Hepatocyte (in vitro differentiated cells): ENCODE results near the gene COL5A1. TPM values are rescaled to one million over a fixed set of nuclear protein-coding genes. Genes with fewer than 3 reads are reported as not detected.

Experiments used
- DNase-seq: peaks from one replicate; pipeline ENCODE4 v3.0.0-alpha.2; 2016; ENCODE audit warnings: low spot score
- H2AFZ ChIP-seq: fragments of 200-600 bp; sonication (generic); 2 replicates; pipeline ENCODE4 v1.6.0; 2016; ENCODE audit warnings: antibody characterized with exemption, mild to moderate bottlenecking
- H3K27ac ChIP-seq: fragments of 200-600 bp; sonication (generic); 2 replicates; pipeline ENCODE4 v1.5.1; 2016; ENCODE audit warnings: mild to moderate bottlenecking
- H3K27me3 ChIP-seq: fragments of 200-600 bp; sonication (generic); 2 replicates; pipeline ENCODE4 v1.6.1; 2016
- H3K36me3 ChIP-seq: fragments of 200-600 bp; sonication (generic); replicated peaks from 2 replicates; pipeline ENCODE4 v1.5.1; 2016; ENCODE audit warnings: low read depth; ENCODE audit not compliant: insufficient read depth
- H3K4me1 ChIP-seq: fragments of 200-600 bp; sonication (generic); 2 replicates; pipeline ENCODE4 v1.5.1; 2016; ENCODE audit warnings: mild to moderate bottlenecking, moderate library complexity; ENCODE audit not compliant: insufficient read depth
- H3K4me2 ChIP-seq: fragments of 200-600 bp; sonication (generic); 2 replicates; pipeline ENCODE4 v1.6.0; 2016
- H3K4me3 ChIP-seq: fragments of 200-600 bp; sonication (generic); 2 replicates; pipeline ENCODE4 v1.5.1; 2016; ENCODE audit warnings: mild to moderate bottlenecking
- H3K79me2 ChIP-seq: fragments of 200-600 bp; sonication (generic); 2 replicates; pipeline ENCODE4 v1.6.0; 2017; ENCODE audit warnings: mild to moderate bottlenecking
- H3K9me2 ChIP-seq: fragments of 200-600 bp; sonication (generic); replicated peaks from 2 replicates; pipeline ENCODE4 v1.6.0; 2017; ENCODE audit warnings: mild to moderate bottlenecking; ENCODE audit not compliant: insufficient read depth
- H3K9me3 ChIP-seq: fragments of 200-600 bp; sonication (generic); 2 replicates; pipeline ENCODE4 v1.5.1; 2016; ENCODE audit warnings: low read depth, mild to moderate bottlenecking
- H4K20me1 ChIP-seq: fragments of 200-600 bp; sonication (generic); 2 replicates; pipeline ENCODE4 v1.6.0; 2016; ENCODE audit warnings: mild to moderate bottlenecking; ENCODE audit not compliant: insufficient read depth, poor library complexity, severe bottlenecking
- EZH2 ChIP-seq: fragments of 200-600 bp; sonication (generic); IDR thresholded peaks from 2 replicates; pipeline ENCODE4 v1.6.1; 2016; ENCODE audit warnings: antibody characterized with exemption, mild to moderate bottlenecking, borderline replicate concordance
- EZH2phosphoT487 ChIP-seq: fragments of 200-600 bp; sonication (generic); IDR thresholded peaks from one replicate; pipeline ENCODE4 v1.6.1; 2018; ENCODE audit warnings: antibody characterized with exemption, mild to moderate bottlenecking, low read depth, moderate library complexity; ENCODE audit not compliant: unreplicated experiment, severe bottlenecking
- WGBS: methylation state at CpG from one replicate; pipeline ENCODE4 v1.1.6; 2016; ENCODE audit warnings: low lambda C conversion rate; ENCODE audit errors: missing lambda C conversion rate; 5-methylcytosine and 5-hydroxymethylcytosine counted together
- polyA plus RNA-seq: library from polyadenylated mRNA; unstranded; fragments of >200 nt; fragmentation: Nextera tagmentation; extraction: Ambion mirVana; gene quantifications from 2 replicates; pipeline ENCODE4 v1.2.1, GENCODE V29; 2016
- total RNA-seq: library from RNA; depleted of rRNA; stranded (reverse); fragments of >200 nt; gene quantifications from 2 replicates; pipeline ENCODE4 v1.2.3, GENCODE V29; 2014
- TF ChIP-seq, protein P1 (sequence below): fragments of 200-600 bp; sonication (generic); IDR thresholded peaks from 2 replicates; pipeline ENCODE4 v1.5.1; 2016; ENCODE audit warnings: antibody characterized with exemption, mild to moderate bottlenecking; ENCODE audit not compliant: poor library complexity

The COL5A1 gene
- total and polyA plus RNA-seq, 2 experiments from 2014 or later: 342 to 347 TPM

DNA sequence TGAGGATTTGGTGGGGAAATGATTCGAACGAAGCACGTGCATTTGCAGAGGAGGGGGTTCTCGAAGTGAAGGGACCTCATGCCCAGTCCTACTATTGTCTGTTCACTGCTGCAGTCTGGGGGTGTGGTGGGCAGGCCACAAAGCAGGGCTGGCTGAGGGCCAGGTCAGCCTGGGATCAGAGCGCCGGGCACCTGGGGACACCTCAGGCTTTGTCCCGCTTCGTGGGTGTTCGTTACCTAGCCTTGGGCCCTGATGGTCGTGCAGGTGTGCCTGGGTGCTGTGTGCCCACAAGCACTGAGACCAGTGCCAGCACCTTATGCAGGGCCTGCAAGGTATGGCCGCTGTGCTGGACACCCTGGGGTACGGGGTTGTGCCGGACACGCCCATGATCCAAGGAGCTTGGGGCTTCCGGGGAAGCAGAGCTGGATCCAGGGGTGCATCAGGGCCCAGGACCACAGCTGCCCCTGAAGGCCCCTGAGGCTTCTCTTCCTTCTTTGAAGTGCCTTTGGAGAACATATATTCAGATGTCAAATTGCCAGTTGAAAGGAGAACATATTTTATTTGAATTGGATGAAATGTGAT is 80.6 kb downstream of the COL5A1 start:
- H4K20me1 ChIP-seq: peaks cover 85% of the 10 kb centered on the region
- no peak overlapping the region for H2AFZ ChIP-seq
- TF ChIP-seq EZH2: no peak
- TF ChIP-seq EZH2phosphoT487: no peak
- TF ChIP-seq, protein P1, sequence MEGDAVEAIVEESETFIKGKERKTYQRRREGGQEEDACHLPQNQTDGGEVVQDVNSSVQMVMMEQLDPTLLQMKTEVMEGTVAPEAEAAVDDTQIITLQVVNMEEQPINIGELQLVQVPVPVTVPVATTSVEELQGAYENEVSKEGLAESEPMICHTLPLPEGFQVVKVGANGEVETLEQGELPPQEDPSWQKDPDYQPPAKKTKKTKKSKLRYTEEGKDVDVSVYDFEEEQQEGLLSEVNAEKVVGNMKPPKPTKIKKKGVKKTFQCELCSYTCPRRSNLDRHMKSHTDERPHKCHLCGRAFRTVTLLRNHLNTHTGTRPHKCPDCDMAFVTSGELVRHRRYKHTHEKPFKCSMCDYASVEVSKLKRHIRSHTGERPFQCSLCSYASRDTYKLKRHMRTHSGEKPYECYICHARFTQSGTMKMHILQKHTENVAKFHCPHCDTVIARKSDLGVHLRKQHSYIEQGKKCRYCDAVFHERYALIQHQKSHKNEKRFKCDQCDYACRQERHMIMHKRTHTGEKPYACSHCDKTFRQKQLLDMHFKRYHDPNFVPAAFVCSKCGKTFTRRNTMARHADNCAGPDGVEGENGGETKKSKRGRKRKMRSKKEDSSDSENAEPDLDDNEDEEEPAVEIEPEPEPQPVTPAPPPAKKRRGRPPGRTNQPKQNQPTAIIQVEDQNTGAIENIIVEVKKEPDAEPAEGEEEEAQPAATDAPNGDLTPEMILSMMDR: no peak
- H3K4me2 ChIP-seq: no peak overlapping the region
- H3K79me2 ChIP-seq: peaks cover 17% of the 10 kb centered on the region
- H3K36me3 ChIP-seq: no peaks in the 10 kb centered on the region
- H3K4me3 ChIP-seq: no peak overlapping the region
- WGBS: 93% methylated on average over 15 of the region's 15 CpGs
- H3K9me3 ChIP-seq: no peaks in the 10 kb centered on the region
- H3K9me2 ChIP-seq: no peaks in the 10 kb centered on the region
- no peak overlapping the region for H3K27ac ChIP-seq
- H3K4me1 ChIP-seq: no peaks in the 10 kb centered on the region
- no peak for DNase-seq
- H3K27me3 ChIP-seq: no peaks in the 10 kb centered on the region

DNA sequence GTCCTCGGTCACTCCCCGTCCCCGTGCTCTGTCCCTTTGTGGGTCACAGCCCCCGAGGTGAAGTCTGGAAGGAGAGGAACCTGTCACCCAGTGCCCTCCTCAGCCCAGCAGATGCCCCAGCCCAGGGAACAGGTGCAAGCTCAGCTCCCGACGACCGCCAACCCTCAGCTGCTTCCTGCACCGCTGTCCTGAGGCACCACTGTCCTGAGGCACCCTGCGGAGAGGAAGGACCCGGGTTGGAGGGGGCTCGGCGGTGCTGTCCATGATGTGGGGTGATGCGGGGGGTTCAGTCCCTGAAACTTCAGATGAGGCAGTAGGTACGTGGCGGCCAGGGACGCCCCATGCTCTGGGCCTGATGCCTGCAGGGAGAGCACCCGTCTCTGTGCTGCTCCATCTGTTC is 81.4 kb downstream of the COL5A1 start:
- Histone ChIP-seq H3K27me3 (no peaks in the 10 kb centered on the region), H3K4me1 (no peaks in the 10 kb centered on the region), H2AFZ (no peak overlapping the region), H3K27ac (no peak overlapping the region), H3K9me2 (no peaks in the 10 kb centered on the region), H4K20me1 (peaks cover 85% of the 10 kb centered on the region), H3K9me3 (no peaks in the 10 kb centered on the region), H3K4me2 (no peak overlapping the region), H3K79me2 (peaks cover 10% of the 10 kb centered on the region), H3K36me3 (no peaks in the 10 kb centered on the region), H3K4me3 (no peak overlapping the region)
- 95% methylated on average over 12 of the region's 17 CpGs for WGBS
- no peak for DNase-seq
- TF ChIP-seq, protein P1: no peak
- TF ChIP-seq EZH2phosphoT487 (no peak), EZH2 (no peak)

DNA sequence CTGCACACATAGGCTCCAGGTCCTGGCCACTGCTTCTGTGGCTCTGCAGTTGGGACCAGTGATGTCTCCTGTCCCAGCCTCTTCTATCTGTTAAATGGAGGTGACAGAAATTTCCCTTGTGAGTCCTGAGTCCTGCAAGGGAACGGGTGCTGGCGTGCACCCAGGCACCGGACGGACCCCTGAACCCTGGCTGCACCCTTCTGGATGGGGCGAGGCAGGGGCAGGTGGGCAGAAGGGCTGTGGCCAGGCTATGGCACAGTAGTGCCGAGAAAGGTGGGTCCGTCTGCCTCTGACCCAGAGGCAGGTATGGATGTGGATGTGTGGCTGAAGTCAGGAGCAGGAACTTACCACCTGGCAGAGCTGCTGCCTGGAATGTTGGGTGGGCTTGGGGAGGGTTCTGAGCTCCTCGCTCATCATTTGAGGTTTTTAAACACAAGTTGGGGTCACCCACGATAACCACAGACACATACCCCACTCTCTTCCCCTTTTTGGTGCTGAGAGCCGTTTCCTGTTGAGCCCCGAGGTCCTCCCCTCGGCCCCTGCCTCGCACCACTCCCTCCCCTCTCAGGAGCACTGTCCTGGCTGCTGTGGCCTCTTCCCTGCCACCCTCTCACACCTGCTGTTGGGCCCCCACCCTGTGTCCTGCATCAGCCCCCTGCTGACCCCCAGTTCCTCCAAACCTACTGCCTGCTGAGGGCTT is 82.0 kb downstream of the COL5A1 start:
- H3K79me2 ChIP-seq: peaks cover 9% of the 10 kb centered on the region
- no peaks in the 10 kb centered on the region for H3K9me2 ChIP-seq
- H3K9me3 ChIP-seq: no peaks in the 10 kb centered on the region
- H4K20me1 ChIP-seq: peaks cover 82% of the 10 kb centered on the region
- no peaks in the 10 kb centered on the region for H3K27me3 ChIP-seq
- no peak for TF ChIP-seq EZH2
- TF ChIP-seq, protein P1: no peak
- no peak for TF ChIP-seq EZH2phosphoT487
- H3K4me2 ChIP-seq: no peak overlapping the region
- no peak overlapping the region for H3K27ac ChIP-seq
- no peaks in the 10 kb centered on the region for H3K36me3 ChIP-seq
- no peak overlapping the region for H2AFZ ChIP-seq
- DNase-seq: no peak
- 91% methylated on average over 12 of the region's 13 CpGs for WGBS
- H3K4me3 ChIP-seq: no peak overlapping the region
- H3K4me1 ChIP-seq: no peaks in the 10 kb centered on the region
